ENCODE data around the gene NUP88.
"Not testable (repeated sequence)": the region's sequence is repeated elsewhere in the genome, so short reads cannot be mapped to it uniquely, and the experiment has no call there.

Gene NUP88

GRCh38 chr17:5443728-5444127, 24.3 kb upstream of the NUP88 start:
- no peak overlapping the region for H3K27ac ChIP-seq
- TF ChIP-seq CTCF (IDR thresholded peaks at IDR 0.05) (no peak), ZFX (IDR thresholded peaks at IDR 0.05; ENCODE audit: borderline replicate concordance) (no peak)

- peak overlapping the region; percentile 74 for H3K27ac ChIP-seq
- TF ChIP-seq ZFX (IDR thresholded peaks at IDR 0.05; ENCODE audit: borderline replicate concordance) (no peak), CTCF (IDR thresholded peaks at IDR 0.05) (no peak)
Measured at GRCh38 chr17:5439446-5439764, 19.9 kb upstream of the NUP88 start.

- TF ChIP-seq ZFX (IDR thresholded peaks at IDR 0.05; ENCODE audit: borderline replicate concordance) (0 out of 2 replicates have a peak, but pooled peaks have one; percentile 44), CTCF (IDR thresholded peaks at IDR 0.05) (peak; percentile 99)
- H3K27ac ChIP-seq, result peak within 1 kb of the TSS; percentile 74
Measured at GRCh38 chr17:5438716-5439445, 19.4 kb upstream of the NUP88 start, which contains the start of gene C1QBP. Gene C1QBP (minus strand): TSS chr17:5439155. CDS start chr17:5439073, 82 bp downstream.

GRCh38 chr17:5437721-5438317, 18.4 kb upstream of the NUP88 start:
- H3K27ac ChIP-seq, result peak overlapping the region; percentile 74
- TF ChIP-seq CTCF (IDR thresholded peaks at IDR 0.05), result no peak
- no peak for TF ChIP-seq ZFX (IDR thresholded peaks at IDR 0.05; ENCODE audit: borderline replicate concordance)

GRCh38 chr17:5435781-5436315, 16.4 kb upstream of the NUP88 start:
- not testable (repeated sequence) for H3K27ac ChIP-seq

GRCh38 chr17:5434984-5435383, 15.5 kb upstream of the NUP88 start:
- no peak for TF ChIP-seq ZFX (IDR thresholded peaks at IDR 0.05; ENCODE audit: borderline replicate concordance)
- no peak for TF ChIP-seq CTCF (IDR thresholded peaks at IDR 0.05)
- no peak overlapping the region for H3K27ac ChIP-seq

- H3K27ac ChIP-seq, result peak overlapping the region; percentile 17; the same call in 1 of the 2 replicates
- TF ChIP-seq CTCF (IDR thresholded peaks at IDR 0.05) (no peak), ZFX (IDR thresholded peaks at IDR 0.05; ENCODE audit: borderline replicate concordance) (no peak)
Measured at GRCh38 chr17:5431949-5432556, 12.6 kb upstream of the NUP88 start.

All from 22Rv1 (cell line).